DOHH2 (cell line): ENCODE measurements around the gene VSNL1.

Experiments
- H3F3A ChIP-seq: fragments of 200-600 bp; sonication (generic), shearing (Covaris generic); 2 replicates; pipeline ENCODE4 v1.6.0; 2016; ENCODE audit warnings: antibody characterized with exemption, mild to moderate bottlenecking; ENCODE audit not compliant: control insufficient read depth, insufficient read depth
- H3K27ac ChIP-seq: fragments of 200-600 bp; sonication (generic); 2 replicates; pipeline ENCODE4 v1.5.1; 2014; ENCODE audit warnings: low read depth, mild to moderate bottlenecking, low read length, moderate library complexity
- H3K27me3 ChIP-seq: fragments of 200-600 bp; sonication (generic); 2 replicates; pipeline ENCODE4 v1.6.1; 2014; ENCODE audit warnings: mild to moderate bottlenecking, low read length, mixed read lengths; ENCODE audit not compliant: control insufficient read depth
- H3K36me3 ChIP-seq: fragments of 200-600 bp; sonication (generic); 2 replicates; pipeline ENCODE4 v1.6.1; 2014; ENCODE audit warnings: mild to moderate bottlenecking, low read length, moderate library complexity, mixed read lengths; ENCODE audit not compliant: control insufficient read depth
- H3K4me1 ChIP-seq: fragments of 200-600 bp; sonication (generic); 2 replicates; pipeline ENCODE4 v1.6.1; 2014; ENCODE audit warnings: mild to moderate bottlenecking, low read length, mixed read lengths; ENCODE audit not compliant: control insufficient read depth
- H3K4me2 ChIP-seq: fragments of 200-600 bp; sonication (generic); 2 replicates; pipeline ENCODE4 v1.6.0; 2014; ENCODE audit warnings: mild to moderate bottlenecking, low read length, moderate library complexity
- H3K4me3 ChIP-seq: fragments of 200-600 bp; sonication (generic); 2 replicates; pipeline ENCODE4 v1.5.1; 2014; ENCODE audit warnings: mild to moderate bottlenecking, low read length, mixed read lengths
- H3K79me2 ChIP-seq: fragments of 200-600 bp; sonication (generic); 2 replicates; pipeline ENCODE4 v1.6.1; 2014; ENCODE audit warnings: mild to moderate bottlenecking, low read length, mixed read lengths; ENCODE audit not compliant: control insufficient read depth
- H3K9me2 ChIP-seq: fragments of 200-600 bp; sonication (generic); replicated peaks from 2 replicates; pipeline ENCODE4 v1.6.1; 2014; ENCODE audit warnings: mild to moderate bottlenecking, low read length, mixed read lengths; ENCODE audit not compliant: control insufficient read depth
- H3K9me3 ChIP-seq: fragments of 200-600 bp; sonication (generic); 2 replicates; pipeline ENCODE4 v1.6.1; 2014; ENCODE audit warnings: antibody characterized with exemption, low read length, mixed read lengths; ENCODE audit not compliant: control insufficient read depth, insufficient read depth
- H4K20me1 ChIP-seq: fragments of 200-600 bp; sonication (generic); 2 replicates; pipeline ENCODE4 v1.6.0; 2014; ENCODE audit warnings: low read depth, mild to moderate bottlenecking, antibody characterized with exemption, low read length, moderate library complexity; ENCODE audit not compliant: control insufficient read depth, insufficient read depth
- EZH2phosphoT487 ChIP-seq: fragments of 200-600 bp; sonication (generic); IDR thresholded peaks from 2 replicates; pipeline ENCODE4 v1.6.1; 2017; ENCODE audit warnings: borderline replicate concordance, mild to moderate bottlenecking, antibody characterized with exemption, low read length, moderate library complexity, mixed read lengths
- TF ChIP-seq, protein P1 (sequence below): fragments of 200-600 bp; sonication (generic); IDR thresholded peaks from one replicate; pipeline ENCODE4 v1.5.1; 2014; ENCODE audit warnings: antibody characterized with exemption, mild to moderate bottlenecking, low read depth, low read length; ENCODE audit not compliant: poor library complexity, severe bottlenecking

The VSNL1 gene

GRCh38 chr2:17605696-17606095 is 65.2 kb downstream of the VSNL1 start:
- H3K9me3 ChIP-seq, result no peaks in the 10 kb centered on the region
- H3K36me3 ChIP-seq, result no peaks in the 10 kb centered on the region
- H3K4me3 ChIP-seq, result no peak overlapping the region
- H3K79me2 ChIP-seq, result no peaks in the 10 kb centered on the region
- no peaks in the 10 kb centered on the region for H3K4me1 ChIP-seq
- H3K27ac ChIP-seq, result no peak overlapping the region
- H4K20me1 ChIP-seq, result no peaks in the 10 kb centered on the region
- H3F3A ChIP-seq, result no peaks in the 10 kb centered on the region
- no peak overlapping the region for H3K4me2 ChIP-seq
- no peak for TF ChIP-seq EZH2phosphoT487
- TF ChIP-seq, protein P1, sequence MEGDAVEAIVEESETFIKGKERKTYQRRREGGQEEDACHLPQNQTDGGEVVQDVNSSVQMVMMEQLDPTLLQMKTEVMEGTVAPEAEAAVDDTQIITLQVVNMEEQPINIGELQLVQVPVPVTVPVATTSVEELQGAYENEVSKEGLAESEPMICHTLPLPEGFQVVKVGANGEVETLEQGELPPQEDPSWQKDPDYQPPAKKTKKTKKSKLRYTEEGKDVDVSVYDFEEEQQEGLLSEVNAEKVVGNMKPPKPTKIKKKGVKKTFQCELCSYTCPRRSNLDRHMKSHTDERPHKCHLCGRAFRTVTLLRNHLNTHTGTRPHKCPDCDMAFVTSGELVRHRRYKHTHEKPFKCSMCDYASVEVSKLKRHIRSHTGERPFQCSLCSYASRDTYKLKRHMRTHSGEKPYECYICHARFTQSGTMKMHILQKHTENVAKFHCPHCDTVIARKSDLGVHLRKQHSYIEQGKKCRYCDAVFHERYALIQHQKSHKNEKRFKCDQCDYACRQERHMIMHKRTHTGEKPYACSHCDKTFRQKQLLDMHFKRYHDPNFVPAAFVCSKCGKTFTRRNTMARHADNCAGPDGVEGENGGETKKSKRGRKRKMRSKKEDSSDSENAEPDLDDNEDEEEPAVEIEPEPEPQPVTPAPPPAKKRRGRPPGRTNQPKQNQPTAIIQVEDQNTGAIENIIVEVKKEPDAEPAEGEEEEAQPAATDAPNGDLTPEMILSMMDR, result no peak
- H3K27me3 ChIP-seq, result no peaks in the 10 kb centered on the region
- no peaks in the 10 kb centered on the region for H3K9me2 ChIP-seq

GRCh38 chr2:17606851-17607250 is 66.4 kb downstream of the VSNL1 start:
- H3K4me3 ChIP-seq, result no peak overlapping the region

GRCh38 chr2:17607379-17607778 is 66.9 kb downstream of the VSNL1 start:
- no peaks in the 10 kb centered on the region for H3K36me3 ChIP-seq
- no peaks in the 10 kb centered on the region for H3K27me3 ChIP-seq
- H3F3A ChIP-seq, result no peaks in the 10 kb centered on the region
- H3K4me1 ChIP-seq, result no peaks in the 10 kb centered on the region
- no peaks in the 10 kb centered on the region for H4K20me1 ChIP-seq
- H3K4me3 ChIP-seq, result no peak overlapping the region
- no peak overlapping the region for H3K4me2 ChIP-seq
- no peaks in the 10 kb centered on the region for H3K79me2 ChIP-seq
- TF ChIP-seq, protein P1, result no peak
- no peak for TF ChIP-seq EZH2phosphoT487
- no peaks in the 10 kb centered on the region for H3K9me2 ChIP-seq
- no peaks in the 10 kb centered on the region for H3K9me3 ChIP-seq
- H3K27ac ChIP-seq, result no peak overlapping the region

More at GRCh38 chr2:17606851-17607250, 66.4 kb downstream of the VSNL1 start:
- H3K4me2 ChIP-seq, result no peak overlapping the region
- TF ChIP-seq, protein P1, result no peak
- no peak for TF ChIP-seq EZH2phosphoT487
- H3K27ac ChIP-seq, result no peak overlapping the region
- no peaks in the 10 kb centered on the region for H3F3A ChIP-seq
- no peaks in the 10 kb centered on the region for H3K9me2 ChIP-seq
- no peaks in the 10 kb centered on the region for H3K4me1 ChIP-seq
- no peaks in the 10 kb centered on the region for H4K20me1 ChIP-seq
- H3K27me3 ChIP-seq, result no peaks in the 10 kb centered on the region
- no peaks in the 10 kb centered on the region for H3K36me3 ChIP-seq
- H3K9me3 ChIP-seq, result no peaks in the 10 kb centered on the region
- H3K79me2 ChIP-seq, result no peaks in the 10 kb centered on the region
